HG02610 (cell line): ENCODE data around the gene PCBD1.

Experiments
- ATAC-seq: cut with Tn5 transposase; IDR thresholded peaks from one replicate; pipeline ENCODE4 v1.9.1; 2021; ENCODE audit warnings: mild to moderate bottlenecking, moderate library complexity; ENCODE audit not compliant: unreplicated experiment

PCBD1 gene

DNA sequence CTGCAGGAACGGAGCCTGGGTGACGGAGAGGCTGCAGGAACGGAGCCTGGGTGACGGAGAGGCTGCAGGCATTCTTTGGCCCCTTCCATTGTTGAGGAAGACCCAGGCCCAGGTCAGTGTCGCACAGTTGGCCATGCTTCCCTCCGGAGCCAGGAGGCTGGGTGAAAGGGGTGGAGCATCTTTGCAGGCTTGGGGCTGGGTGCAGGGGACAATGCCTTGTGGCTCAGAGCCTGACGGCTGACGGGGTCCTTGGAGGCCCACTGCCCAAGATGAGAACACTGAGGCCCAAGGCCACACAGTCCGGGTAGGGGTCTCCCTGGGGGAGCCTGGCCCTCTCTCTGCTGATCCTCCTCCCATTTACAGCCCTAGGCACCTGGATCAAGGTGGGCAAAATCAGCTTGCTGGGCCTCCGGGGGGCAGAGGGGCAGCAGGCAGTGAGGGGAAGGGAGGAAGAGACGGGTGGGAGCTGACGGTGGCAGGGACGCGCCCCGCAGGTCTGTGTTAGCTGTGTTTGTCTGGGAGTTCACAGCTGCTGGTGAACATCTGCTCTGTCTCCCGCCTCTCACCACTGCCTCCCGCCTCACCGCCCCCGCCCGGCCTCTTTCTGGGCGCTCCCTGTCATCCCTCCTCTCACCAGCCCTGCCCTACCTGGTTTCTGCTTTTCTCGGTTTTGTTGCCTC lies 30.6 kb upstream of the PCBD1 start:
- no peak for ATAC-seq

DNA sequence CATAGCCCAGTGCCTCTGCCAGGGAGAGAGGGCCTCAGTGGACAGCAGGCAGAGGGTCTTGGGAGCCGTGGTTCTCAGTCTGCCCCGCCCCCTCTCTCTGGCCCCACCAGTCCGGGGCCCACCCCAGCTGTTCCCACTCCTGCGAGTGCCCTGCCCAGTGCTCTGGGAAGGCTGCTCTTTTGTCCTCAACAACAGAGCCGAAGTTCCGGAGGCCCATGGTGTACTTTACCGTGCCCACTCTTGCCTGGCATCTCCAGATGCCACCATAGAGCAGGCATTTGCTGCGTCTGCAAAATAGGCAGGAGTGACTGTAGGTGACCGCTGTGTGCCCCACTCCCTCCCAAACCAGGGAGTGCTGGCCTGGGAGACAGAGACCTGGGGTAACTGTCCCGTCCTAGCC lies 29.3 kb upstream of the PCBD1 start:
- ATAC-seq, result no peak

DNA sequence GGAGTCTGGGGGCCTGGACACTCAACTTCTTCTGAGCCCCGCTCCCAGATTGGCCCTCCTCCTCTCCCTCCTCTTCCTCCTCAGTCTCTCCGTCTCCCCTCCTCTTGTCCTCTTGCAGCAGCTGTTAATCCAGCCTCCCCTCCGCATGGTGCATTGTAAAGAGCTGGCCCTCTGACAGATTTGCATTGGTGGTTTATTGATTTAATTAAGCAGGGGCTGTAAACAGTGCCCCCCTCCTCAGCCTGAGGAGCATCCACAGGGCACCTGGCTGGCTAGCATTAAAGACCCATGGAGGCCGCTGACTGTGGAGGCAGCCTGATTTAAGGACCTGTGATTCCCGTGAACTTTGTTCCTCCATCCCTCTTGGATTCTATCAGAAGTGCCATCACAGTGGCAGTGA lies 28.9 kb upstream of the PCBD1 start:
- ATAC-seq, result no peak

DNA sequence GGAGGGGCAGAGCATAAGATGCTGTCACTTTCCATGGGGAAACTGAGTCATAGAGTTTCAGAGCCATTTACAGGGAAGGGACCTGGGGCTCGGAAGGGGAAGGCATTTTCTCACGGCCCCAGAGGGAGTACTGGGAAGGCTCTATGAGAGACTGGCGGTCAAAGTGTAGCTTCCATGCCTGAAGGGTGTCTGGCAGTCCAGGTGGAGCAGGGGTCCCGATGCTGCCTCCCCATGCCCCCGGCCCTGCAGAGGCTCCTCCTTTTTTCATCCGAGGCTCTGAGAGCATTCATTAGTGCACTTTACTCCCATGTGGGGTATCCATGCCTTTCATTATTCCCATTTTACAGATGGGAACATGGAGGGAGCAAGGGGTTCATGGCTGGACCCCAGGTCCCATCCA lies 27.9 kb upstream of the PCBD1 start:
- ATAC-seq, result no peak

DNA sequence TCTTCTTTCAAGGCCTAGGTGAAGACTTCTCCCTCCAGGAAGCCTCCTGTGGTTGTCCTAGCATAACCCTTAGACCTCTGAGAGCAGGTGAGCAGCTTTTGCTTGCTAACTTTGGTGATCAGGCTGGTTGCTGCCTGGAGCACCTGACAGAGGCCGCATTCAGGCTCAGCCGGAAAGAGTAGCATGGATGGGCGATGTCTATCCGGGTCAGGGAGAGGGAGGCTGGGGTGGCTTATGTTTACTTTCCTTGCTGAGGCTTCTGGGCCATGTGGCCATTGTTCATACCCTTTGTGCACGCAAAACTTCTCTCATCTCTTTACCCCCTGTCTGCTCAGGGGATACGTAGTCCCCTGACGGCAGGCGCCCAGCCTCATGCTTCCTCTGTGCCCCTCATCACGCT lies 27.4 kb upstream of the PCBD1 start:
- ATAC-seq, result no peak

DNA sequence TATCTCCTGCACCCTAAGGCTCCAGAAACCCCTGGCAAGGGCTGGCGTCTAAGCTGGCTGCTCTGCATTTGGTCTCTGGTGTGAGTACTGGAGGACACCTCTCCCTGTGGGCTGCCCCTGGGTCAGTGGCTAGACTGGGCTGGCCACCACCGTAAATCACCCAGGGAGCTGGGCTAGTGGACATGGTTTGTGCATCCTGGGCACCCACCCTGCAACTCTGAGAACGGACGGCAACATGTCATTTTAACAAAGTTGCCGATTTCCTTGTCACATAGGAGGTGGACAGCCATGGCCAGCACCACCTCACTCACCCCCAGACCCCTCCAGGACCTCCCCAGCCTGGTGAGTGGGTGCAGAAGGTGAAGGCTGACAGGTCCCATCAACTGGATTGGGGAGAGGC lies 26.8 kb upstream of the PCBD1 start:
- ATAC-seq, result no peak

DNA sequence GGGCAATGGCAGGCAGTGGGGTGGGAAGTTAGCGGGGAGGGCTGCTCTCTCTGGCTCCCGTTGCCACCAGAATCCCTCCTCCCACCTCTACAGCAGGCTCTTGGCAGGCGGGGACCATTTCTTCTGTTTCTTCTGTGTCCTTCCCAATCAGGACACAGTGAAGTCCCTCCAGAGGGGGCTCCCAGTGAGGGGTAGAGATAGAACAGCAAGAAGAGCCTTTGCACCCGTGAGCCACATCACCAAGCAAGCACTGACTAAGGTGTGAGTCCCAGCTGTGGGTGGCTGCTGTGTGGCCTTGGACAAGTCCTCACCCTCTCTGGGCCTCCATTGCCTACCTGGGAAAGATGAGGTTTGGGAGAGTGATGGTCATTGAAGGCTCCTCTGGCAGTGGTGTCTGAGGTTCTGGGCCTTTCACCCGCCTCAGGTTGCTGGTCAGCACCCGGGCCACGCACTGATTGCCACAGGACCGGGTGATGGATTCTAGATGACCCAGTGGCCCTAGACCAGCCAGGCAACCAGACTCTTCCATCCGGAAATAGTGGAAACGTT lies 26.0 kb upstream of the PCBD1 start:
- no peak for ATAC-seq

DNA sequence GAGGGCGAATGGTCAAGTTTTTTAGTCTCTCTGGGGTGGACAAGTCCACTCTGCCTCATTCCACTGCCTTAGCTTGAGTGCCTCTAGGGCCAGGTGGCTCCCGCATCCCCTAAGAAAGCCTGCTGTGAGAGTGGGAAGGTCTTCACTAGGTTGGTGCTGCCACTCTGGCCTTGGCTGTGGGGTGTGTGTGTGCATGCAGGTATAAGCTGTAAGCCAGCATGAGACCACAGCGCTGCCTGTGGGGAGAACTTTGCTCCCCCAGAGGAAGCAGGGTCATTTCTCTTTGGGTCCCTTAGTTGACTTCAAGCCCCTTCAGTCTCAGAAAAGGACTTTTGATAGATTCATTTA lies 25.5 kb upstream of the PCBD1 start:
- ATAC-seq, result no peak

DNA sequence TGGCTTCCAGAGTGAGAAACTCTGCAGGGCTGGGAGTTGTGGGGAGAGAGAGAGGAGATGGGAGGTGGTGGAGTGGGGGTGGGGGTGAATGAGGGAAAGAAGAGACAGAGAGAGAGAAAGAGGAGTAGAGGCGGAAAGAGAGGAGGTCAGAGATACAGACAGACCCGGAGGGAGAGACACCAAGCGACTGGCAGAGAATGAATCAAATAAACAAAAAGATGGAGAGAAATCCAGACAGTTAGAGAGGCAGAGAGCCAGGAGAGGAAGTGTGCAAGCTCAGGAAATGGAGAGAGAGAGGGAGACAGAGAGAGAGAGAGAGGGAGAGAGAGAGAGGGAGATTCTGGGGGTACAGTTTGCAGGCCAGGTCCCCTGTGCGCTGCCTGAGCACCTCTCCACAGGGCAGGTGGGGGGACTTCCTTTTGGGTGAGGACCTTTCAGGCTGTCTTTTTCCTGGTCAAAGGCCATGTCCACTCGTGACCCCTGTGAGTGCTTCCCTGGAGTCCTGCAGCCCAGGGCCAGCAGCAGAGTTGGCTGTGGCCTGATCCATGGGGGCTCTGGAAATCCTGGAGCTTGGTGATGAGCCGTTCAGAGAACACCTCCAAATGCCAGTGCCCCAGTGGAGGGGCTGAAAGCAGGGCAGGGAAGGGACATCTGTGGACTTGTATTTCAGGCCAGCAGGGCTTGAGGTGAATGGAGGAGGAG lies 25.0 kb upstream of the PCBD1 start:
- no peak for ATAC-seq

DNA sequence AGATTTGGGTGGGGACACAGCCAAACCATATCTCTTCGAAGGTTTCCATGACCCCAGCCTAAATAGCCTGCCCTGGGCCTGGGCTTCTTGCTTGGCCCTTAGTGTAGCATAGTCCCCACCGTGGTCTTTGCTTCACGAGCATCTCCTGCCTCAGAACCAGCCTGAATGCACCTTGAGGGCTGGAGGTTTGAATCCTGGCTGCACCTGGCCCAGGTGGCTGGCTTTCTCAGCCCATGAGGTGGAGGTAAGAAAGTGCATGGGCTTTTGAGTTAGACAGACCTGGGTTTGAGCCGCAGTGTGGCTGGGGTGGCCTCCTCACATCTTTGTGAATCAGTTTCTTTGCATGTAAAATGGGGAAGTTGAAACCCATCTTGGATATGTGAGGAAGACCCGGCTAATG lies 24.2 kb upstream of the PCBD1 start:
- no peak for ATAC-seq

DNA sequence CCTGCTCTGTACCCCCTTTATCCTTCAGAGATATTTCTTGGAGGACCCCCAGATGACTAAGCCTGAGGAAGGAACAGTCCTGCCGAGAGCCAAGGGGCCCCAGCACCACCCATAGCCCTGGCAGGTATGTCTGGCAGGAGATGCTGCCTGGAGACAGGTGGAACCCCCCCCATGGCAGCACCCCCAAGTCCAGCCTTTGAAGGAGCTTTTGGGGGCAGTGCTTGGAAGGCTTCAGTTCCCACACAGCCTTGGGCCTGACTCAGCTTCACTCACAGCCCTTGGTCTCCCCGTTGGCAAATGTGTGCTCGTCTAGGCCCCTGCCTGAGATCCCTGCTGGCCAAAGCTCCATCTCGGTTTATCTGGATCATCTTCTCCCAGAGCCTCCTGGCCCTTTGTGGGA lies 23.0 kb upstream of the PCBD1 start:
- no peak for ATAC-seq

DNA sequence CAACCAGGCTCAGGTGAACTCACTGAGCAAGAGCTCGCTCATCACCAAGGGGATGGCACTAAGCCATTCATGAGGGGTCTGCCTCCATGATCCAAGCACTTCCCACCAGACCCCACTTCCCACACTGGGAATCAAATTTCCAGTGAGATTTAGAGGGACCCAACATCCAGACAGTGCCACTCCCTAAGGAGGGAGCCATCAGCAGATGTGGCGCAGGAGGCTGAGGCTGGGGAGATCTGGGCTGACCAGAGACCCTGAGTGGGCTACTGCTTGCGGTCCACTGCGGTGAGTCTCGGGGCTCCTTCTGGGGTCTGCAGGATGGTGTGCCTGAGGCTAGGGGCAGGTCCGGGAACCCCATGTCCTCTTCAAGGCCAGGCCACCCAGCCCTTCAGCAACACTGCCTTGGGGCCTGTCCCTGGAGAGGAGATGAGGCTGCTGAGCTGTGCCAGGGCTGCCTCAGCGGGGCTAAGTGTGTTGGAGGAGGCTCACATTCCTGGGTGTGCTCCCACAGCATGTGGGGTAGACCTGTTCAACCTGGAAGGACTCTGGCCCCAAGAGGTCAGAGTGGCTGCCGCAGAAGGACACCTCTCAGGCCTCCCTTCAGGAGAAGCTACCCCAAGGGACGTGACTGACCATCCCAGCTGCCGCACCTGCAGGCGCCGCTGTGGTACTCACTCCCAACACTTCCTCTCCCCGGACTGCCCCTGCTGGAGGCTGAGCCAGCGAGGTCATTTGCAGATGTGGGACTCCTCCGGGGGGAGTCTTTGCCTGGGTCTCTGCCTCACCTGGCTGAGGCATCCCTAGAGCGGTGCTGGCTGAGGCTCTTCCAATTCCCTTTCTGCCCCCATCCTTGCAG lies 22.3 kb upstream of the PCBD1 start:
- no peak for ATAC-seq

DNA sequence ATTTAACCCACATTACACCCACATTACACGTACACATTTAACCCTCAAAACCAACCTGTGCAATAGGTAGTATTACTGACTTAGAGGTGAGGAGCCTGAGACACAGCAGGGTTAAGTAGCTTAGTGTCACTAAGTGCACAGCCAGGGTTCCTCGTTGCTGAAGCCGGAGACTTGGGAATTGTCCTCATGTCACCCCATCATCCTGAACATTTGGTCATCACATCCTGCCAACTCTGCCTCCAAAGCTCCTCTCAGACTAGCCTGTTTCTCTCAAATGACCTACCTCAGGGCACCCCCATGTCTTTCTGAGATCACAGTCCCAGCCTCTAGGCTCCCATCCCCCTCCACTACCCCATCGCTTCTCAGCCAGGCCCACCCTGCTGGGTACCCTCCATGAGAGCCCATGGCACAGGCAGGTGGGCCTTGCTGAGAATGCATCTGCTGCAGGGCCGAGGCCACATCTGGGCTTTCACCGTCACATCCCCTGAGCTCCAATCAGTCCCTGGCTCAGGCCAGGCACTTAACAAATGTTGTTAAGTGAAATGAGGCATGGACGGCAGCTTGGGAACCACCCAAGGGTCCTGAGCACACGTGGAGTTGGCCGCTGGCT lies 21.1 kb upstream of the PCBD1 start:
- no peak for ATAC-seq

DNA sequence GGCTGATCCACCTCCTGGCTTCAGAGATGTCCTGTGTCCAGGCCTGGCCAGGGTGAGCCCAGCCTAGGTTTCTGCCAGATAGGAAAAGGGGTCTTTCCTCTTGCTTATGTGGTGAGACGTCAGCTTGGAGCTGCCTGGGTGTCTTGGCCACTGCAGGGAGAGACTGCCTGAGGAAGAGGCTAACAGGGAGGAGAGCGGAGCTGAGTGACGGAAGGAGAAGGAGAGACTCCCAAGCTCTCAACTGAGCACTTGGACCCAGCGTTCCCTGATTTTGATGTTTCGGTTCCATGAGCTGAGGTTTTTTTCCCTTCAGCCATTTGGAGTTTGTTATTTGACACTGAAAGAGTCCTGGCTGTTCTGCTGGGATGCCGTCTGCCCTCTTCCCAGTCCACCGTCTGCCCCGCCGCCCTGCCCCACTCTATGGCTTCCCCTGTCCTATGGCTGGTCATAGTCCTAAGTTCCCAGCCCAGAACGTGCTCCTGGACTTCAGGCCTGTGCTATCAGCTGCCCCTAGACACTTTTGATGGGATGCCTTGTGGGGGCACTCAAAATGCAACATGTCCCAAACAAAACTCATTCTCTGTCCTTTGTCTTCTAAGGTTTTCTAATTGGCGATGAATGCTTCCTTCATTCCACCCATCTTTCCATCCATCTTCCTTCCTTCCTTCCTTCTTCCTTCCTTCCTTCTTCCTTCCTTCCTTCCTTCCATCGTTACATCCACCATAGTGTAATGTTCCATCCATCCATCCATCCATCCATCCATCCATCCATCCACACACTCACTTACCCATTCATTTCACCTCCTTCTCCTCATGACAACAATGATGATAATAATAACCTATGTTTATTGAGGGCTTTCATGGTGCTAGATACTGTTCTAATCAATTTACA lies 20.3 kb upstream of the PCBD1 start:
- no peak for ATAC-seq

DNA sequence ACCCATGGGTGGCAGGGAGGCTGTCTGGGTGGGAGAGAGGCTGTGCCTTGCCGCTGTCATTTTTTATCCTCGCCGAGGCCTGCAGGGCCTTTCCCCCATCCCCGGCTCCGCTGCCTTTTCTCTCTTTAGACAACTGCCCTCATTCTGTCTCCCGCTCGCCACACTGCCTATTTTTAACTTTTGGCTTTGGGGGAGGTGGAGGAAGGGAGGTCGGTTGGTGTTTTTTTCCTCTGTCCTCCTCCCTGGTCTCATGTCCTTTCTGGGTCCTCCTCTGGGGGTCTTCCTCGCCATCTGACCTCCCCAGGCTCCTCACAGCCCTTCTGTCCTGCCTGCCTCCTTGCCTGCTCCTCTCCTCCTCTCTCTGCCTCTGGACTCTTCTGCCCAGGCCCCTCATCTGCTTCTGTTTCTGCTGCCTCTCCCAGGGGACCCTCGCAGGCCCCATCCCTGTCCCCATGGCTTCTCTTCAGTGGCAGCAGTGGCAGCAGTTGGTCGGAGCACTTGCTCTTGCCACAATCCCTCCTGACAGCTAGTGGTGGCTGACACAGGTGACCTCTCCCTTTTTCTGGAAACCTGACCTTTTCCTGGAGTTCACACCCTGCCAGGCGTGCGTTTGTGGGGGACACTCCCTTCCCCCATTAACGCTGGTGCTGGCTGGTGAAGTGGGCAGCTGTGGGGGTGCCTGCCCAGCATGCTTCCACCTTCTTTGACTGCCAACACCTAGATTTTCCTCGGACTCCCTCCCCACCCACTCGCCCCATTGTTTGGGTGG lies 19.5 kb upstream of the PCBD1 start:
- no peak for ATAC-seq

DNA sequence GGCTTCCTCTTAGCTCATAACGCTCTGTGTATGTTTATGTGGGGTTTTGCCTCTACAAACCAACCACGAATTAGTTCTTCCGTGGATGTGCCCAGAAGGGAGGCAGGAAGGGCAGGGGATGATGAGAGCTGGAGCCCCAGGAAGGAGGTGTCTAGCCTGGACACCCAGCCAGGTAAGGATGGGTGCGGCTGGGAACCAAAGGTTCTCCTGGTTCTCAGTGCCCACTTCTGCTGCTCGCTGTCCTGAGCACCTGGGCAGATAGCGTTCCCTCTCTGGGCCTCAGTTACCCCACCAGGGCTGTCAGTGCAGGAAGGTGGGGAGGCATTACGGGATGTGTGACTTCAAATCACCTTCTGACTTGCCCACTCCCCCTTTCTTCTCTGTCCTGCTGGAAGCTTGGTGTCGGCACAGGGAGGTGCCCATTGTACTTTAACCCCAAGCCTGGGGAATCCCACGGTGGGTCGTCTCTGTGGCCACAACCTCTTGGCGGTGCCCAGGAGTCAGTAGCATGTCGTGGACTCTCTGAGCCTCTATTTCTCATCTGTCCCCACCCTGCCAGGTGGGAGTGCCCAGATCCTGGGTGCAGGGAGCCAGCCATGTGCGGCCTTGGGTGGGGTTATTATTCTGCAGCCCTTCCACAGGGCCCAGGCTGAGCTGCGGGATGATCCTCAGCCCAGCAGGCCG lies 18.7 kb upstream of the PCBD1 start:
- ATAC-seq, result no peak

DNA sequence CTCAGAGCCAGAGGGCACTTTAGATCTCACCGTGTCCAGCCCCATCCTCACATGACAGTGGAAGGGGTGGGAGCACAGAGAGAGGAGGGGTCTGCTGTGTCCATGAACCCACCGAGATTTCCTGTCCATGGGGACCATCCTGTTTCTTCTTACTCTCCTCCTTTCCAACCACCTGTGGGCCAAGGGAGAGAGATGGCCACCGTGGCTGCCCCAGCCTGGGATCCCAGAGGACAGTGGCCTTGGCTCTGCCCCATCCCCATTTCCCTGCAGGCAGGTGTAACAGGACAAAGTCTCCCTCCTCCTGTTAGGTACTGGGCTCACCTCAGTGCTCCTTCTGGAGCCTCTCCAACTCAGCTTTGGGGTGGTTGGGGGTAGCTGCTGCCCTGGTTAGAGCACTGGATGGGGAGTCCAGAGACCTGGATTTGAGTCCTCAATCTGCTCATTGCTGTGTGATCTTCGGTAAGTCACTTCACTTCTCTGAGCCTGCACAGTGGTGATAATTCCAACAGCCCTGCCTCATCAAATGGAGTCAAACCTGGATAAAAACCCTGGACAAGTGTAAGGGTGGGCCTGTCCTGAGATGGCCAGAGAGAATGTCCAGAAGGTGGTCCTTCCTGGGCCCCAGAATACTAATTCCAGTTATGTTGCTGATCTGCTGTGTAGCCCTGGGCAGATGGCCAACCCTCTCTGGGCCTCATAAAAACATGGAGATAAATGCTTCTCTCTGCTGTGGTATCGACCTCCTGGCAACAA lies 17.8 kb upstream of the PCBD1 start:
- no peak for ATAC-seq
